GM21447 (cell line): ENCODE results near the gene LSP1.

Experiments used
- ATAC-seq: cut with Tn5 transposase; IDR thresholded peaks from one replicate; pipeline ENCODE4 v1.9.1; 2021; ENCODE audit not compliant: unreplicated experiment

LSP1 gene

GRCh38 chr11:1836011-1836945 lies 16.6 kb upstream of the LSP1 start:
- no peak for ATAC-seq

- peak; percentile 52 for ATAC-seq
These were observed 15.5 kb upstream of the LSP1 start for GRCh38 chr11:1837171-1838076.

- no peak for ATAC-seq
These were observed 14.8 kb upstream of the LSP1 start for GRCh38 chr11:1838077-1838425.

- ATAC-seq: no peak
These were observed 14.3 kb upstream of the LSP1 start, which contains the start of gene TNNI2 for GRCh38 chr11:1838426-1839144. TNNI2 (plus strand) TSS chr11:1838981; CDS start chr11:1839697, 716 bp downstream.

GRCh38 chr11:1839204-1839923 lies 13.5 kb upstream of the LSP1 start:
- ATAC-seq: no peak

- ATAC-seq: no peak
These were observed 12.7 kb upstream of the LSP1 start for GRCh38 chr11:1839924-1840779.

GRCh38 chr11:1840780-1841480 lies 12.0 kb upstream of the LSP1 start:
- no peak for ATAC-seq

GRCh38 chr11:1841511-1842148 lies 11.3 kb upstream of the LSP1 start:
- ATAC-seq: no peak

- no peak for ATAC-seq
These were observed 10.5 kb upstream of the LSP1 start for GRCh38 chr11:1842149-1843097.

GRCh38 chr11:1843098-1843473 lies 9.8 kb upstream of the LSP1 start:
- ATAC-seq: no peak

- ATAC-seq: no peak
These were observed 9.1 kb upstream of the LSP1 start for GRCh38 chr11:1843796-1844195.

GRCh38 chr11:1844221-1845094 lies 8.4 kb upstream of the LSP1 start:
- no peak for ATAC-seq

GRCh38 chr11:1845095-1845429 lies 7.8 kb upstream of the LSP1 start:
- ATAC-seq: no peak

- no peak for ATAC-seq
These were observed 7.1 kb upstream of the LSP1 start for GRCh38 chr11:1845561-1846452.

- no peak for ATAC-seq
These were observed 6.4 kb upstream of the LSP1 start for GRCh38 chr11:1846453-1846932.
